HG03558 (cell line): ENCODE data around the gene ULK2.
"Not testable (repeated sequence)": the region's sequence is repeated elsewhere in the genome, so short reads cannot be mapped to it uniquely, and the experiment has no call there.

ENCODE experiments used
- ATAC-seq: cut with Tn5 transposase; IDR thresholded peaks from one replicate; pipeline ENCODE4 v1.9.1; 2021; ENCODE audit warnings: moderate number of reproducible peaks; ENCODE audit not compliant: unreplicated experiment; ENCODE audit errors: extremely low read depth

The ULK2 gene

DNA sequence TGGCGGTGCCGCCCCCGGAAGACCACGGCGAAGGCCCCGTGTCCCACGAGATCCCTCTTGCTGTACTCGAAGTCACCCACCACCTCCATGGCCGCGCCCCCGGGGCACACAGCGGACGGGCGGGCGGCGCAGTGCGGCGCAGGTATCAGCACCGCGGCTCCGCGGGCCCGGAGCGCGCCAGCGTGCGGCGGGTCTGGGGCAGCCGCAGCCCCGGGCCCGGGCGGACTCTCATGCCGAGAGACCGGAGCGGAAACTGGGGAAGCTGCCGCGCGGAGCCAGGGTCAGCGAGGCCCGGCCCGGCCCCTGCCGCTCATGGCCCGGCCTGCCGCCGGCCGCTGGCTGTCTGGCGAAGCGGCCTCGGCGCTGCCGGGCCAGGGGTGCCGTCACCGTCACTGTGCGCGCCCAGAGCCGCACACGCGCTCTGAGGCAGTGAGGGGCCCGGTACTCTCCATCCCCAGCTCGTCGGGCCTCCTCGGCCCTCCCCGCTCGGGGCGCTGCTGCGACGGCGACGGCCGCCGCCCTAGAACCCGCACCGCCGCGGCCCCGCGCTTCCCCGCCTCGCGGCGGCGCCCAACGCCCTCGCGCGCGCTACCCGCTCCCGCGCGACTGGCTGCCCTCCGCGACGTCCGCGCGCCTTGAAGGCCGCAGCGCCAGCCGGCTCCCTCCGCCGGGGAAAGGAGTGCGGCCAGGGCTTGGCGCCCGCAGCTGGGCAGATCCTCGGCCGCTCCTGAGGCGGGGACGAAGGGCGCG is at the start of gene ULK2:
ULK2 (minus strand) TSS at position 608 of the 750 bp plus-strand sequence; CDS start at position 89, 519 bp downstream.
- ATAC-seq: no peak

DNA sequence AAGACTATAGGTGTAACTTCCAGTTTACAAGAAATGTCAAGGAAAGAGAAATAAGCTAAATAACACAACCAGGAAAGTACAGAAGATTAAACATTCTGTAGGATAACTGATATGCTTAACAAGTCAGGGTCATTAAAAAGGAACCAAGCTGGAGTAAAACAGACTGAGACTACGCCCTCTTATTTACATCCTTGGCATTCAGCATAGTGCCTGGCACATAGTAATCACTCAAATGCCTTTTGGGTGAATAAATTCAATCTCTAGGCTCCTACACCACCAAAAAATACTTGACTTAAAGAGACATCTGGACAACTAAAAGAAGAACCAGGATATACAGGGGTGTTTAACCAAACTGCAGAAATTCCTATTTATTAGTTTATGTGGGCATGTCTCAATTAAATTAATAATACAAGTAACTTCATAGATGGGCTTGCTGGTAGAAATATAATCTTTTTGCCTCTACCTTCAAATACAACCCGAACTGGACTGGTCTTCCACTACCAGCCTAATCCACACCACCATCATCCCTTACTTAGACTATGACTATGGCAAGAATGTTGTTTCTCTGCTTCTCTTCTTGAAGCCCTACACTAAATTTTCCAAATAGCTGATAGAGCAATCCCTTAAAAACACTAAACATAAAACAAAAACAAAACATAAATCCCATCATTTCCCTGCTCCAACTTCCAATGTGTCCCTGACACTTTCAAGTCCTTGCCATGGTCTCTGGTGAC is 47.7 kb upstream of the ULK2 start:
- no peak for ATAC-seq

DNA sequence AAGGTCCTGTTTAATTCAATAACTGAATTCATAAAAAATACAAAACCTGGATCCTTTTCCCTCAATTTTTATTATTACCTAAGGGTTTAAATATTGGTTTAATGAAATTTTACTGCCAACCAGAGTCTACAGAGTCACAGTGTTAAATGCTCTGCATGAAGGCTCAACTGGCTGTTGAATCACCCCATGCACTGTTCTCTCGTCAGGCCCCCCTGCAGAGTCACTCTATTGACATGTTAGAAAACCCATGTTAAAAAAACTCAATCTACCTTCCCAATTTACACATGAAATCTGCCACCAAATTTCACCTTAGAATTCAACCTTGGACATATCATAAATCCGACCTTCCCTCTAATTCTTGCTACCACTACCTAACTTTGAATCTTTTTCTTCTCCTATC is 43.3 kb upstream of the ULK2 start:
- ATAC-seq: no peak

DNA sequence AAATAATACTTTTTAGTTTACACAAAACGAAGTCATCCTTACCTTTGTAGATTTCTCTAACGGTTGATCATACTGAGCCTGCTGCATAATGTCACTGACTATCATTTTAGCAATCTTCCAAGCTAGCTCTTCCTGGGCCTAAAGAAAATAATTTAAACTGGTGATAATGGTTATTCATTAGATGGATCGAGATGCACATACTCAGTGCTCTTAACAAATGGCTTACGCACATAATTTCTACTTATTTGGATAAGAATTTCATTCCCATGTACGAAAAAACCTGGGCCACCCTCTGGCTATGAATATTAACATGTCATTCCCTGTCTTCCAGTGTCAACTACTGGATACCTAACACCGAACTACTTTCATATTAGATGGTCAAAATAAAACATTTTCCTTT is 41.4 kb upstream of the ULK2 start:
- ATAC-seq: no peak

DNA sequence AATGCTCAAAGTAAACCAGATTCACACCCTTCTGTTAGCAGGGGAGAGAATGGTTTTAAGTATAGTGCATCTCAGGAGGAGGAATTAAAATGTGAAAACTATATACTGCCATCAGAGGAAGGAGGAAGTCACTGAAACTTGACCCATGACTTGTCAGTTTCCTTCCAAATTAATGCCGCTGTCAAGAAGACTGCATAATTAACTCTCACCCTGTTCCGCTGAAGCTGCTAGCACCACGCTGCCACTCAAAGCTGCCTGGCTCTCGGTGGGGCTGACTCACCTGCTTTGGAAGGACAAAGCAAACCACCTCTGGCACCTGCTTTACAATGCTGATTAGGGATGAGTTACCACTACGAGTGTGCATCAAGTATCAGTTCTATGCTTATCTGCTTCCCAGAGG is 37.8 kb upstream of the ULK2 start:
- ATAC-seq: no peak

DNA sequence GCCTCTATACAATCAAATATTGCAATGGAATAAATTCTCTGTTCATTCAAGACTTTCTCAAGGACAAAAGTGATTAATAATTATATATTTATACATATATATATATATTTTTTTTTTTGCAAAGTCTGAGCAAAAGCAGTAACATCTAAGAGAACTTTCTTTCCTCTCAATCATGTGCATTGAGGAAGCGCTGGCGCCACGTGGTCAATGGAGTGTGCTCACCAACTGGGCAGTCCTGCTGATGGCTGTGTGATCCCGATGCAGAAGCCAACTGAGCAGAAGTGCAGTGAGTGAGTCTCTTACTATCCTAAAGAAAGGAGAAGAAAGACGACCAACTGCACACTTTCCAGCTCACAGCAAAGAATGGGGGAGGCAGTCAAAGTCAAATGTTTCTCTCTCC is 37.2 kb upstream of the ULK2 start:
- ATAC-seq: no peak

DNA sequence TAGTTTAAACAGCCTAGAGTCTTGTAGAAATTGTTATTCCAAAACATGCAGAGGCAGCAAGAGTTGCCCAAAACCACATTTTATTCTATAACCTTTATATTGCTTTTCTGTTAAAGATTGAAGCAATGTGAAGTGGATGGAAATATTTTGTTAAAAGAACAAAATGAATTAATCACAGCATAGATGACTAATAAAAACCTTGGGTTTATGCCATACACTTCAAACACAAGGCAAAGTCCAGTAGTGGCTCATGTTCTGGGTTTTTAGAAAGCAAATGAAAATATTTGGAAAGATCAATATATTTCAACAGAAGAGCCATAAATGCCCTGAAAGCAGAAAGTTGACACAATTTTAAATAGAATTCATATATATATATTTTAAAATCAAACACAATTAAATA is 36.7 kb upstream of the ULK2 start:
- ATAC-seq: no peak

DNA sequence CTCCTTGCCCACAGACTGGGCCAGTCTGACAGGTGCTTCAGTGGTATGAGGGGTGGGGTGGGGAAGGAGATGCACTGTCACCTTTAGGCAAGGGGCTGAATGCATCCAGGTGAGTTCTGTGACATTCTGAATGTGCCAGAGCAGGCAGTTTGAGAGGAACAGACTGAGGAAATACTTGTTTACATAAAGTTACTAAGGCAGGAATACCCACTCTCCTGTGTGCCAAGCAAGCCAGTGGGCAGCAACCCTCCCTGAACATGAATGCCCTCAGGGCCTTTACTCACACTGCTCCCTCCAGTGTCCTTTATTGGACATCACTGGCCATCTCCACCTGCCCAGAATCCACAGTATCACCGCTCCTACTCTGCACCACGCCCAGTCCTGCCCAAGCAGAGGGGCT is 33.1 kb upstream of the ULK2 start:
- no peak for ATAC-seq

DNA sequence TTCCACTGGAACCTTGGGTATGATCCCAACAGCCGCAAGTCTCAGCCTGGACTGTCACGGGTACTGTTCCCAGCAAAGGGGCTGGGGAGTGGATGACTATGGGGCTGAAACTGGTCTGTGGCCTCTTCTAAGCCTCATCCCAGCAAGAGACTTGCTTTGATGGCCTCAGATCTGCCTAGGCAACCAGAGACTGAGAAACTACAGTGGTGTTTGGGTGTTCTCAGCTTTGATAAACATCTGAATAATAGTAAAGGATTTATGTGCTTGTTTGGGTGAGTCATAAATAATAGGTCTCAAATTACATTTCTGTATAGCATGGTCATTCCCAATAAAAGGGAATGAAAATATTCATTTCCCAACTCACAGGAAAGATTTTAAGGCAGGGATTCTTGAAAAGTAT is 30.2 kb upstream of the ULK2 start:
- no peak for ATAC-seq

DNA sequence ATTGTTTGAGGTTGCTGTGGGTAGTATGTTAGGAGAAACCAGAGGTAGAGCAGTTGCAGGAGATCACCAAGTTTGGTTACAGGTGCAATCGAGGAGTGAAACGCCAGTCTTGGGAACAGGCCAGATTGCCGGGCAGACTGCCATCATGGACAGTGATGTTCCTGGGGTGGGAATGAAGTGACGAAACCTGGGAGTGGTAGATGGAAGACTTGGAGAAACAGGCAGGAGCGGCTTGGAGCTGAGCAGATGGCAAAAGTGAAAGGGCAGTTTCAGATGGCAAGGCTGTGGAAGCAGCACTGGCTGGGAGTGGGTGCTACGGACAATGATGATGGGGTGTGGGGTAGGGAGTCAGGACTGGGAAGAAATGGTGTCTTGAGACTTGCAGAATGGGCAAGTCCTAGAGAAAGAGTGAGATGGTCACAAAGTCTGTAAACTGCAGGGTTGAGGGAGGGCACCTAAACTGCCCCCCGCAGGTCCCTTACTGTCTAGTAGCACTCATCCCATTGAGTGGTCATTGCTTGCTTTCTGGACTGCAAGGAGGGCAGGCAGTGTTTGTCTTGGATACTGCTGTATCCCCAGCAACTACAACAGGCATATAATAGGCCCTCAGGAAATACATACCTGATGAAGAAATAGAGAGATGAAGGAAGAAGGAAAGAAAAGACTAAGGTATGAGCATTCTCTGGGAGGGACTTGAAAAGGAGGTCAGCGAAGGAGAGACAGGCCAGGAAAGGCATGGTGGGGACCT is 29.5 kb upstream of the ULK2 start:
- ATAC-seq: no peak

DNA sequence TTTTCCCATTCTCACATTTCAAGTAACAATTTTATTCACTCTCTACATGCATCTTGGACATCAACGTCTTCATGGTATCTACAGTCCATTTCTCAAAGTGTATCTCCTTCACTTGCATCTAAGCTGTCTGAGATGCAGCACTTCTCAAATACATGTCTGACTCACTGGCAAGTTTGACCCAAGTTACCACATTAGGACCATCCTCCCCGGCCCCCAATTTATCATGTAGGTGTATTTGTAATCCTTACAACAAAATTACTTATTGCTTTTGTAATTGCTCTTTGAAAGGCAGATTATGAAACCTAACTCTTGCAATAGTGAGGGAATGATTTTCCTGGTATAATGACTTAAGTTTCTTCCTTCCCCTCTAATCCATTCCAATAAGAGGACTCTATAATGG is 28.9 kb upstream of the ULK2 start:
- ATAC-seq: no peak

DNA sequence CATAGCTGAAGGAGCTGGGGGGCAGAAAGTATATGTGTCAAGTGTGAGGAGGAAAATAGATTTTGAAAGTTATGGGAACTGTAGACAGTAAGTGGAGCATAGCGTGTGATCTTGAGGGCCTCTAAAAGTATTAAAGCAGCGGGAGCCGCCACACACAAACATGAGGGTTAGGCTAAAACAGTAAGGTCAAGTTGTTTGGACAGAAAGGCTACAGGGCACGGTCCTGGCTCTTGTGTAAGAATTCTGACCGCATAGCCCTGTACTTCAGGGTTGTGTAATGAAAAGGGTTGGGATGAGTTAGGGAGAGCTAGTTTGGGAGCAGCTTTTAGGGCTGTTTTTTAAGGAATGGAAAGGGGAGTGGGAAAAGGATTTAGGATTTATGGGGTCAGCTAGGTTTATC is 22.8 kb upstream of the ULK2 start:
- ATAC-seq: not testable (repeated sequence)

DNA sequence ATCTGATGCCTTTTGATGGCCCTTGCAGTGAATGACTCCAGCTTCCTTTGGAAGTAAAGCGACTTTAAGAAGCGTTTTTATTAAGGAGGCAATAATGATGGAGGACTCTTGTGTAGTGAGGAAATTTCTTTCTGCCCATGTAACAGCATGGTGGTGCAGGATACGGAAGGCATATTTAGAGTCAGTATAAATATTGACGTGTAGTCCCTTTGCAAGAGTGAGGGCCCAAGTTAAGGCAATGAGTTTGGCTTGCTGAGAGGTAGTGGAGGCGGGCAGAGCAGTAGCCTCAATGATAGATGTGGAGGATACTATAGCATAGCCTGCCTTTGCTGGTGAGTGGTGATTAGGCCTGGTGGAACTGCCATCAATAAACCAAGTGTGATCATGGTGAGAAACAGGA is 22.3 kb upstream of the ULK2 start:
- not testable (repeated sequence) for ATAC-seq

DNA sequence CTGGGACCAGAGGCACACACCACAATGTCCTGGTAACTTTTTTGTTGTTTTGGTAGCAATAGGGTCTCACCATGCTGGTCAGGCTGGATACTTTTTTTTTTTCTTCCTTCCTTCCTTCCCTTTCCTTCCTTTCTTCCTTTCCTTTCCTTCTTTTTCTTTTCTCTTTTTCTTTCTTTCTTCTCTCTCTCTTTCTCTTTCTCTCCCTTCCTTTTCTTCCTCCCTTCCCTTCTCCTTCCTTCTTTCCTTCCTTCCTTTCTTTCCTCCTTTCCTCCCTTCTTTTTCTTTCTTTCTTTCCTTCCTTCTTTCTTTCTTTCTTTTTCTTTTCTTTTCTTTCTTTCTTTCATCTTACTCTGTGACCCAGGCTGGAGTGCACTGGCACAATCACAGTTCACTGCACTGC is 18.4 kb upstream of the ULK2 start:
- ATAC-seq: no peak

DNA sequence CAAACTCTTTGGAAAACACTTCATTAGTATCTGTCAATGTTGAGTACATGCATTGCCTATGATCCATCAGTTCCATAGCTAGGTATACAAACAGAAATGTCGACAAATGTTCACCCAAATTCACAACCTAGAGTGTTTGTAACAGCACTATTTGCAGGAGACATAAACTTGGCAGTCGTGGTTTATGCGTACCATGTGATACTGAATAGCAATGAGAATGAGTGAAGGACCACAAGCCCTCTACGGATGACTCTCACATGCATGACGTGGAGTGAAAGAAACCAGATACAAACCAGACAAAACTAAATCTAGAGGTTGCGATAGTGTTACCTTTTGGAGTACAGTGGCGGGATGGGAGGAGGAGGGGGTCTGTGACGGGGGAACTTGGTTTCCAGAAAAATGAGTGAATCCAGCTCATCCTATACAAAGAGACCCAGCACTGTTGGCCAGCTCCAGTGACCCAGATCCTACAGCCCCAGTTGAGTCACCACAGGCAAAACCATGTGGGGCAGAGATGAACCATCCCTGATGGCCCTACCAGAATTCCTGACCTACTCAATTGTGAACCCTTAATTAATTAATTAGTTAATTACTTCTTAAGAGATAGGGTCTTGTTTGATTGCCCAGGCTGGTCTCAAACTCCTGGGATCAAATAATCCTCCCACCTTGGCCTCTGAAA is 15.9 kb upstream of the ULK2 start:
- ATAC-seq: no peak

DNA sequence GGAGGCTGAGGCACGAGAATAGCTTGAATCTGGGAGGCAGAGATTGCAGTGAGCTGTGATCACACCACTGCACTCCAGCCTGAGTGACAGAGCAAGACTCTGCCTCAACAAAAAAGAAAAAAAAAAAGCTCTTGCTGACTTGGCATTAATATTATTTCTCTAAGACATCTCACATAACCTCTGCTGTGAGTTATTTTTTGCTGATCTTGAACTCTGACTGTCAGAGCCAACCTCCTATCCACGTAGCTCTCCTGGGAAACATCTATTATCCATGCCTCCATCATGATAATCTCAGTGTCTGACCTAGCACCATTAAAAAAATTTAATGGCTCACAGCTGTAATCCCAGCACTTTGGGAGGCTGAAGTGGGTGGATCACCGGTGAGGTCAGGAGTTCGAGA is 12.7 kb upstream of the ULK2 start:
- ATAC-seq: no peak

DNA sequence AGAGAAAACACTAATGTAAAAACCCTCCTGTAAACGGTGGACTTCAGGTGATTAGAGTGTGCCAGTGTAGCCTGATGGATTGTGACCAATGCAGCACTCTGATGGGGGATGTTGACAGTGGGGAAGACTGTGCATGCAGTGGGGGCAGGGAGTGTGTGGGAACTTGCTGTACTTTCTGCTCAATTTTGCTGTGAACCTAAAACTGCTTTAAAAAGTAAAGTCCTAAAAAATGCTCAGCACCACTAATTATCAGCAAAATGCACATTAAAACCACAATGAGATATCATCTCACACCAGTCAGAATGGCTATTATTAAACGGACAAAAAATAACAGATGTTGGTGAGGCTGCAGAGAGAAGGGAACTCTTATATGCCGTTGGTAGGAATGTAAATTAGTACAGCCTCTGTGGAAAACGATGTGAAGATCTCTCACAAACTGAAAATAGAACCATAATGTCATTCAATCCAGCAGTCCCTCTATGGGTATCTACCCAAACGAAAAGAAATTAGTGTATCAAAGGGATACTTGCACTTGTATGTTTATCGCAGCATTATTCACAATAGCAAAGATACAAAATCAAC is 9.7 kb upstream of the ULK2 start:
- no peak for ATAC-seq

DNA sequence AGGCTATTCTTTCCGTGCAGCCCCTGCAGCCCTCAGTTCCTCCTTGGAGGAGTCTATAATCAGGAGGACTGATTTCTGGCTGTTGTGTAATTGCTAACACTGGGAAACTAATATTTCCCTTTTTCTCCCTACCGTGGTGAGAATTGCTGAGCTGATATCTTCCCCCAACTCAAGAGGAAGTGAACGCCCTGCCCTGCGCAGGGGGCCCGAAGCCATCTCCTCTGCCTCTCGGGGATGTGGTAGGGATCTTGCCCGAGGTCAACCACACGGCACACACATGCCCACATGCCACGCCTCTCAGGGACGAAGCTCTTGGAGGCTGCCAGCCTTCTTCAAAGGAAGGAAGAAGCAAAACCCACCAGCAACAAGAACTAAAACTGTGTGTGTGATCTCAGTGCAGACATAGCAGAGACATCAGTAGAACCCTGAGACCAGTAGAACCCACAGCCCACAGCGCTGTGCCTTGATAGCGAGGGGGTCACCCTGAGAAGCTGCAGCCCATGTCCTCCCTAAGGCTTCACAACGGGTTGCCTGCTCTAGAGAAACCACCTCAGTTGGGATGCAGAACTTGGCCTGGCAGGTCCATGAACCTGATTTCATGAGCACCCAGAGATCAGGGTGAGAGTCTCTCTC is 8.9 kb upstream of the ULK2 start:
- no peak for ATAC-seq

DNA sequence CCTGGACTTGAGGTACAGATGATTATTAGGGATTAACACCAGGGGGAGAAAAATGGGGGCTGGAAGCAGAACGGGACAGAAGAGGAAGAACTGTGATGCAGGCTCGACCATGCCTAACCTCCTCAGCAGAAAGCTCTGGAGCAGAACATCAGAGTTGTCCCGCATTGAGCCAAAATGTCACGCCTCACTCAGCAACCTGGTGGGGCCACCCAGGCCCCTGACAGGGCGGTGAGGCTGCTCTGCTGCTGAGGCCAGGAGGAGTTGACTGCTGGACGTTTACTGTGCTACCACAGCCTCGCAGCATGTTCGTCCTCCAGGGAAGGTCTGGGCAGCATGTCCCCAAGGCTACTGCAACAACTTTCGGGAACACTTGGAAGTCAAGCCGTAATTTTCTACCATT is 6.5 kb upstream of the ULK2 start:
- ATAC-seq: no peak

DNA sequence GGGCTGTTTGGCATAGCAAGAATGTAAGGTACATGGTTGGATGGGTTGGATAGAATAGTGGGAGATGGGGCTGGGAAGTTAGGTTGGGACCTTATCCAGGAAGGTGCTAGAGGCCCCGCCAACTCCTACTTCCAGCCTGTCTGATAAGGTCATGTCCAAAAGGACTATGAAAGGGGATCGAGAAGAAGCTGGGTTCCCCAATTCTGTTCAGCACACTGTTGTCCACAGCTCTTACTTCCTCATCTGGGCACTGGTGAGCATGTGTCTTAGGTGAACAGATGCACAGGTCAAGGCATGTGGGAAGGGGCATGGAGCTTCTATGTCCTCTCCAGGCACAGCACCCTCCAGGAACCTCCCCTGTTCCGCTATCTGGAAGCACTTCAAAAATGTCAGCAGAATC is 5.6 kb upstream of the ULK2 start:
- ATAC-seq: no peak
